ENCODE measurements around the gene POLR3F.
A peak's percentile ranks its signal among the peaks of the same experiment; 100 is the strongest.

Gene POLR3F

GRCh38 chr20:18440403-18440802 lies 26.8 kb upstream of the POLR3F start:
- H3K9me3 ChIP-seq (ENCODE audit: insufficient read depth, low read length), result no peaks in the 10 kb centered on the region
- H3K9ac ChIP-seq (ENCODE audit: low read length), result no peak overlapping the region
- no peaks in the 10 kb centered on the region for H3K27me3 ChIP-seq (ENCODE audit: low read depth, low read length)
- H2AFZ ChIP-seq (ENCODE audit: low read depth, low read length), result no peak overlapping the region
- no peak overlapping the region for H3K4me3 ChIP-seq (ENCODE audit: low read length)
- no peak overlapping the region for H3K4me2 ChIP-seq (ENCODE audit: low read length)
- peaks cover 7% of the 10 kb centered on the region for H3K4me1 ChIP-seq (ENCODE audit: low read length)
- no peak overlapping the region for H3K27ac ChIP-seq (ENCODE audit: low read length)
- H3K79me2 ChIP-seq (ENCODE audit: low read length), result no peaks in the 10 kb centered on the region
- no peaks in the 10 kb centered on the region for H3K36me3 ChIP-seq (replicated peaks; ENCODE audit: low read depth, low read length)
- TF ChIP-seq CTCF (IDR thresholded peaks at IDR 0.05; ENCODE audit: low read depth, low read length) (no peak), EZH2phosphoT487 (IDR thresholded peaks at IDR 0.05; ENCODE audit: low read depth) (no peak)
- no peaks in the 10 kb centered on the region for H4K20me1 ChIP-seq (ENCODE audit: insufficient read depth, low read length)

GRCh38 chr20:18443886-18444285 lies 23.3 kb upstream of the POLR3F start:
- no peak for TF ChIP-seq EZH2phosphoT487 (IDR thresholded peaks at IDR 0.05; ENCODE audit: low read depth)
- no peak for TF ChIP-seq CTCF (IDR thresholded peaks at IDR 0.05; ENCODE audit: low read depth, low read length)
- H3K9me3 ChIP-seq (ENCODE audit: insufficient read depth, low read length), result no peaks in the 10 kb centered on the region
- no peak overlapping the region for H3K4me3 ChIP-seq (ENCODE audit: low read length)

DNA sequence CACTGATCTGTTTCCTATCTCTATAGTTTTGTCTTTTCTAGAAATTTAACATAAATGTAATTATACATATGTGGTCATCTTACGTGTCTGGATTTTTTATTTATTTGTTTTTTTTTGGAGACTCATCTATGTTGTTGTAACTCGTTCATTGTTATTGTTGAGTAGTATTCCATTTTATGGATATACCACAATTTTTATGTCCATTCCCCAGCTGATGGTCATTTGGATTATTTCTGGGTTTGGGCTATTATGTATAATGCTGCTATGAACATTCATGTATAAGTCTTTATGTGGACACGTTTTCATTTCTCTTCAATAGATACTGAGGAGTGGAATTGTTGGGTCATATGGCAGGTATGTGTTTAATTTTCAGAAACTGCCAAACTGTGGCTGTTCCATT lies 10.6 kb upstream of the POLR3F start:
- no peak overlapping the region for H2AFZ ChIP-seq (ENCODE audit: low read depth, low read length)
- no peak overlapping the region for H3K9ac ChIP-seq (ENCODE audit: low read length)
- H3K27me3 ChIP-seq (ENCODE audit: low read depth, low read length), result no peaks in the 10 kb centered on the region
- no peaks in the 10 kb centered on the region for H3K4me1 ChIP-seq (ENCODE audit: low read length)
- H3K9me3 ChIP-seq (ENCODE audit: insufficient read depth, low read length), result no peaks in the 10 kb centered on the region
- H4K20me1 ChIP-seq (ENCODE audit: insufficient read depth, low read length), result no peaks in the 10 kb centered on the region
- no peak overlapping the region for H3K27ac ChIP-seq (ENCODE audit: low read length)
- no peak overlapping the region for H3K4me3 ChIP-seq (ENCODE audit: low read length)
- no peak for TF ChIP-seq EZH2phosphoT487 (IDR thresholded peaks at IDR 0.05; ENCODE audit: low read depth)
- TF ChIP-seq CTCF (IDR thresholded peaks at IDR 0.05; ENCODE audit: low read depth, low read length), result no peak
- no peaks in the 10 kb centered on the region for H3K79me2 ChIP-seq (ENCODE audit: low read length)
- H3K4me2 ChIP-seq (ENCODE audit: low read length), result no peak overlapping the region
- peaks cover 3% of the 10 kb centered on the region for H3K36me3 ChIP-seq (replicated peaks; ENCODE audit: low read depth, low read length)

More at GRCh38 chr20:18443886-18444285, 23.3 kb upstream of the POLR3F start:
- Histone ChIP-seq H2AFZ (ENCODE audit: low read depth, low read length) (no peak overlapping the region), H3K27ac (ENCODE audit: low read length) (no peak overlapping the region), H3K36me3 (replicated peaks; ENCODE audit: low read depth, low read length) (no peaks in the 10 kb centered on the region), H3K9ac (ENCODE audit: low read length) (no peak overlapping the region), H3K27me3 (ENCODE audit: low read depth, low read length) (no peaks in the 10 kb centered on the region), H4K20me1 (ENCODE audit: insufficient read depth, low read length) (no peaks in the 10 kb centered on the region), H3K4me1 (ENCODE audit: low read length) (no peaks in the 10 kb centered on the region), H3K4me2 (ENCODE audit: low read length) (no peak overlapping the region), H3K79me2 (ENCODE audit: low read length) (no peaks in the 10 kb centered on the region)

GRCh38 chr20:18465536-18466200 lies 1.5 kb upstream of the POLR3F start:
- TF ChIP-seq EZH2phosphoT487 (IDR thresholded peaks at IDR 0.05; ENCODE audit: low read depth) (no peak), CTCF (IDR thresholded peaks at IDR 0.05; ENCODE audit: low read depth, low read length) (no peak)
- H3K27me3 ChIP-seq (ENCODE audit: low read depth, low read length), result no peaks in the 10 kb centered on the region
- H3K4me1 ChIP-seq (ENCODE audit: low read length), result peaks cover 19% of the 10 kb centered on the region
- H3K4me3 ChIP-seq (ENCODE audit: low read length), result peak overlapping the region; percentile 96
- peaks cover 33% of the 10 kb centered on the region for H3K79me2 ChIP-seq (ENCODE audit: low read length)
- H2AFZ ChIP-seq (ENCODE audit: low read depth, low read length), result no peak overlapping the region
- H4K20me1 ChIP-seq (ENCODE audit: insufficient read depth, low read length), result no peaks in the 10 kb centered on the region
- H3K9me3 ChIP-seq (ENCODE audit: insufficient read depth, low read length), result no peaks in the 10 kb centered on the region
- no peaks in the 10 kb centered on the region for H3K36me3 ChIP-seq (replicated peaks; ENCODE audit: low read depth, low read length)
- H3K9ac ChIP-seq (ENCODE audit: low read length), result no peak overlapping the region
- peak overlapping the region; percentile 96 for H3K4me2 ChIP-seq (ENCODE audit: low read length)
- no peak overlapping the region for H3K27ac ChIP-seq (ENCODE audit: low read length)
